Immature natural killer cell (primary cell): ENCODE data around the gene ITGA5. TPM values are rescaled to one million over a fixed set of nuclear protein-coding genes. Genes with fewer than 3 reads are reported as not detected.

Experiments used
- DNase-seq, 3 donors: peaks; one replicate each; pipeline ENCODE4 v3.0.0; 2022; ENCODE audit warnings: mixed read lengths in 1 of 3
- H3K27ac Mint-ChIP-seq, 6 donors: one replicate each; pipeline ENCODE4 v1.8.0; 2020; ENCODE audit warnings: mixed read lengths in 6 of 6, mild to moderate bottlenecking in 5 of 6, inconsistent platforms in 4 of 6, moderate library complexity in 3 of 6
- H3K27me3 Mint-ChIP-seq, 3 donors: one replicate each; pipeline ENCODE4 v1.8.0; 2020 to 2021; ENCODE audit warnings: low read depth in 3 of 3, mild to moderate bottlenecking in 3 of 3, mixed read lengths in 3 of 3, moderate library complexity in 3 of 3, inconsistent platforms in 1 of 3
- H3K36me3 Mint-ChIP-seq, 3 donors: one replicate each; pipeline ENCODE4 v1.8.0; 2020; ENCODE audit warnings: mixed read lengths in 3 of 3, inconsistent platforms in 2 of 3, mild to moderate bottlenecking in 2 of 3
- H3K4me1 Mint-ChIP-seq, 2 donors: one replicate each; pipeline ENCODE4 v1.8.0; 2020; ENCODE audit warnings: inconsistent platforms in 2 of 2, mild to moderate bottlenecking in 2 of 2, mixed read lengths in 2 of 2, moderate library complexity in 1 of 2
- H3K4me3 Mint-ChIP-seq, 5 donors: one replicate each; pipeline ENCODE4 v1.8.0; 2020; ENCODE audit warnings: mild to moderate bottlenecking in 5 of 5, mixed read lengths in 5 of 5, inconsistent platforms in 3 of 5, moderate library complexity in 3 of 5
- H3K9me3 Mint-ChIP-seq, 6 donors: one replicate each; pipeline ENCODE4 v1.8.0; 2020; ENCODE audit warnings: mild to moderate bottlenecking in 6 of 6, mixed read lengths in 6 of 6, inconsistent platforms in 4 of 6, moderate library complexity in 3 of 6
- polyA plus RNA-seq, 3 donors: library from polyadenylated mRNA; unstranded; fragments of 300-500 nt; fragmentation: Illumina TruSeq; gene quantifications; one replicate each; pipeline ENCODE4 v1.2.3, GENCODE V29; 2021

Gene ITGA5
- polyA plus RNA-seq, 3 donors from 2014 or later, result 26.2 to 119 (median 65.5) TPM

DNA sequence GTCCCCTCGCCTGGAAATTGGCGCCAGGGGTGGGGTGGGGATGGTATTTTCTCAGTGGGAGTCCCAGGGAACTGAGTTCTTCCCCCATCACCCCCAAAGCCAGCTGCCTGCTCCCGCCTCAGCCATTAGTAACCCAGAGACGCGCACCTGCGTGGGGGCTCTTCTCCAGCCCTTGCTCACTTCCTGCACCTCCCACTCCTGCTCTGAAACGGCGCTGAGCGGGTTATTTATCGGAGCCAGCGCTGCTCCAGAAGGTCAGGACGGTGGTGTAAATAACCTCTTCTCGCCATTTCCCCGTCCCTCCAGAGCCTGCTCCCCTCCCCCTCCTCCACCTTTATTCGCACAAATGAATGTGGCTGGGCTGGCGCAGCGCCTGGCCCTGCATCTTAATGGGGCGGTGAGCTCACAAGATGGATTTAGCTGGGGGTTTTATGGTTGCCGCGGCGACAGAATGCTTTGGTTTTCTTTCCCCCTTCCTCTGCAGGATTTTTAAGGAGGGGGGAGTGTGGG is 67.0 kb downstream of the ITGA5 start:
- Mint-ChIP-seq H3K4me1 (no peaks in the 10 kb centered on the region), H3K36me3 (peaks cover 28 to 41% (median 30%) of the 10 kb centered on the region in 3 donors), H3K27ac (peak overlapping the region in 1 of 6 donors; percentile 48), H3K9me3 (no peaks in the 10 kb centered on the region), H3K4me3 (no peak overlapping the region), H3K27me3 (peaks cover 0 to 2% (median 2%) of the 10 kb centered on the region in 3 donors)
- DNase-seq, result no peak

DNA sequence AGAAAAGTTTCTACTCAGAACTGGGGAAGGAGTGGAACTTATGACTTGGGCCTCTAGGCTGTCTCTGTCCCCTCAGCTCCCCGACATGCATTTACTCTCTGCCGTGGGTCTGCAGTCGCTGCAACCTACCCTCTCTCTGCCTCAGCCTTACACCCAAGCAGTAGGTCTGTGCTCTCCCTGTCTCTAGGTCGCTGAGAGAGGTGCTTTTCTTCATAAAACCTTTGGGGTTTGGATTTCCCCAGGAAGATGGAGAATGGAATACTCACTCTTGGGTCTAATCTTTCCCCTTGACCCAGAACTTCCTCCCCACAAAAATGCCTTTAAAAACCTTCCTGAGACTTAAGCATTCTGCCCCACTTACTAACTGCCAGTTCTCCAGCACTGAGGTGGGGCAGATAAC is 67.7 kb downstream of the ITGA5 start:
- no peaks in the 10 kb centered on the region for H3K9me3 Mint-ChIP-seq
- peaks cover 28 to 45% (median 30%) of the 10 kb centered on the region in 3 donors for H3K36me3 Mint-ChIP-seq
- H3K4me1 Mint-ChIP-seq, result no peaks in the 10 kb centered on the region
- peaks cover 0 to 4% (median 2%) of the 10 kb centered on the region in 3 donors for H3K27me3 Mint-ChIP-seq
- H3K27ac Mint-ChIP-seq, result peak overlapping the region in 1 of 6 donors; percentile 10
- no peak overlapping the region for H3K4me3 Mint-ChIP-seq
- DNase-seq, result no peak

DNA sequence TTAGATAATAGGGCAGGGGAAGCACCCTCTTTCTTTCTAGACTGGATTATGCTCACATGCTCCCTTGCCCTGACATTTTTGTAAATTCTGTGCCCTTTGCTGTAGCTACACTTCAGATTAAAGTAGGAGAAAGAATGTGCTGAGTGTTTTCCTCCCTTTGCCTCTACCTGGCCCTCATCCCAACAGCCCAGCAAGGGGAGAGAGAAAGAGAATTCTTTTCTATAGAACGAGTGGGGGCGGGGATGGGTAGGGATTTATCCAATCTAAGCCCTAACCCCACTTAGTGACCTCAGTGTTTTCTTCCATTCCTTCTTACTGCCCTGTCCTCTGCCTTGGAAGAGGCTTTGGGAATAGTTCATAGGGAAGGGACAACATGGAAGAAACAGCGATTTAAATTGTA is 68.3 kb downstream of the ITGA5 start:
- Mint-ChIP-seq H3K4me1 (no peaks in the 10 kb centered on the region), H3K4me3 (no peak overlapping the region), H3K9me3 (no peaks in the 10 kb centered on the region), H3K27ac (no peak overlapping the region), H3K27me3 (peaks cover 0 to 4% (median 2%) of the 10 kb centered on the region in 3 donors), H3K36me3 (peaks cover 28 to 45% (median 30%) of the 10 kb centered on the region in 3 donors)
- DNase-seq, result no peak

DNA sequence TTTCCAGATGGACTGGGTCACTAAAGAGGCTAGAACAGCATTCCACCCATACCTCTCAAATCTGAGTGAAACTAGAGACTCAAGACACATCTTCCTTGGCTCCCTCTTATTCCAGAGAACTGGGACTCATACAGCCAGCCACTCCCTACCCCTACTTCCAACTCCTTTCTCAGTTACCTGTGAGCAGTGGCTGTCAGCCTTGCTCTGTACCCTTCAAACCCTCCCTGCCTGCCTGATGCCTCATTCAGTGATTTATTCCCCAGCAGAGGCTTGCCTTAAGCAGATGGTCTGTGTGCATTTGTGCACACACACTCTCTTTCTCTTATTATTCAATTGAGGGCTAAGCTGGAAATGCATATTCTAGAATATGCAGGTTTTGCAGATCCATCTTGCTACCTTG is 69.4 kb downstream of the ITGA5 start:
- Mint-ChIP-seq H3K27ac (peak overlapping the region in 1 of 6 donors; percentile 60), H3K36me3 (peaks cover 30 to 52% (median 32%) of the 10 kb centered on the region in 3 donors), H3K4me3 (no peak overlapping the region), H3K4me1 (no peaks in the 10 kb centered on the region), H3K27me3 (peaks cover 0 to 4% (median 0%) of the 10 kb centered on the region in 3 donors), H3K9me3 (no peaks in the 10 kb centered on the region)
- DNase-seq, result no peak

DNA sequence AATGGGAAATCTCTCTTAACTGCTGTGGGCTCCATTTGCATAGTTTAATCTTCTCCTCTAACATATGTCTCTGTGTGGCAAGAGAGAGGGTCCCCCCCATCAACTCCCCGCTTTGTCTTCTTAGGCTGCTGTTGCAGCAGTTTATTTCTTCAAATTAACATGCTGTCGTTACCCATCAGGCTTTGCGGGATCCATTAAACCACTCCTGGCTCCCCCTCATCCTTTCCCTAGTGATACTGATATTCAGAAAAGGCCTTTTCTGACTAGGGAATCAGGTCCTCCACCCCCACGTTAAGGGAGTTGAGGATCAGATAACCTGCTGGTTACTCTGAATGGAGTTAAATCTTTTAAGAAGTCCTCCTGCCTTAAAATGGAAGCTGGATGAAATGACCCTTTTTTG is 70.0 kb downstream of the ITGA5 start:
- Mint-ChIP-seq H3K36me3 (peaks cover 30 to 52% (median 32%) of the 10 kb centered on the region in 3 donors), H3K9me3 (no peaks in the 10 kb centered on the region), H3K27ac (no peak overlapping the region), H3K4me1 (no peaks in the 10 kb centered on the region), H3K4me3 (no peak overlapping the region), H3K27me3 (peaks cover 0 to 5% (median 0%) of the 10 kb centered on the region in 3 donors)
- no peak for DNase-seq

Other genes with a start within 250 kb of the ITGA5 start
- 10 to 100 TPM; 30.7 to 41.6 (median 34.4) TPM for gene SMUG1, start 230.3 kb downstream of the ITGA5 start, polyA plus RNA-seq
- 10 to 100 TPM in 2 of 3 donors, 1 to 10 TPM in 1; 5.9 to 23.6 (median 11.5) TPM for gene CBX5, start 139.1 kb downstream of the ITGA5 start, polyA plus RNA-seq
- 100 to 1,000 TPM; 512 to 669 (median 601) TPM for gene HNRNPA1, start 138.5 kb downstream of the ITGA5 start, polyA plus RNA-seq
- 1 to 10 TPM; 1.6 to 3.6 (median 2.0) TPM for gene NFE2, start 118.3 kb downstream of the ITGA5 start, polyA plus RNA-seq
- gene COPZ1, start 94.1 kb downstream of the ITGA5 start, polyA plus RNA-seq, result 100 to 1,000 TPM; 202 to 341 (median 202) TPM
- not detected for gene GPR84, start 54.8 kb downstream of the ITGA5 start, polyA plus RNA-seq
- 1 to 10 TPM; 1.8 to 2.7 (median 2.2) TPM for gene ZNF385A, start 34.5 kb downstream of the ITGA5 start, polyA plus RNA-seq
- gene GTSF1, start 54.3 kb upstream of the ITGA5 start, polyA plus RNA-seq, result 10 to 100 TPM; 14.1 to 22.7 (median 16.6) TPM
- gene NCKAP1L, start 78.5 kb upstream of the ITGA5 start, polyA plus RNA-seq, result 100 to 1,000 TPM in 2 of 3 donors, 10 to 100 TPM in 1; 90.8 to 138 (median 137) TPM
- gene PDE1B, start 130.3 kb upstream of the ITGA5 start, polyA plus RNA-seq, result under 1 TPM in 2 of 3 donors, not detected in 1; 0.18 to 0.56 TPM
- not detected for gene PPP1R1A, start 169.4 kb upstream of the ITGA5 start, polyA plus RNA-seq
- not detected for gene LACRT, start 215.6 kb upstream of the ITGA5 start, polyA plus RNA-seq
- not detected for gene DCD, start 229.1 kb upstream of the ITGA5 start, polyA plus RNA-seq